Measurements from ENCODE around the gene MTERF4. TPM values are rescaled to one million over a fixed set of nuclear protein-coding genes. Genes with fewer than 3 reads are reported as not detected.

Gene MTERF4
- total and polyA plus RNA-seq, 2 of the 8 experiments (the other 6 are each of a cell fraction or from before 2014, with no cell fraction given), result 25.9 to 28.5 TPM

GRCh38 chr2:241126201-241126611 is 24.1 kb upstream of the MTERF4 start:
- H4K20me1 ChIP-seq (replicated peaks in 1 of 2; ENCODE audit: control insufficient read depth in 1 of 2, insufficient read depth in 2 of 2, low read length in 2 of 2), result peaks cover 0 to 2% of the 10 kb centered on the region in 2 experiments
- no peak overlapping the region for H3K27ac ChIP-seq (ENCODE audit: low read depth, low read length)
- ChIA-PET CTCF (ENCODE audit: partially characterized antibody) (interaction anchor here (1.0 kb wide), 1 partner anchor 124 kb away, joined by 4 read pairs; no protein-coding TSS in a partner anchor), POLR2A (ENCODE audit: partially characterized antibody) (interaction anchor here (0.8 to 1.6 kb wide), 2 partner anchors 14 to 23 kb away, joined by 3 to 5 read pairs; partner anchors contain the start of gene PASK)
- WGBS, 2 experiments (ENCODE audit: extremely low coverage in 1 of 2, insufficient coverage in 1 of 2, insufficient read length in 1 of 2, insufficient replicate concordance in 2 of 2, low coverage in 1 of 2, low lambda C conversion rate in 2 of 2, missing lambda C conversion rate in 1 of 2), result 99% methylated on average over 18 of the region's 21 CpGs; no CpG with 5 or more reads in 1 of the 2 experiments
- H3K4me1 ChIP-seq (replicated peaks in 1 of 4; ENCODE audit: control insufficient read depth in 3 of 4, insufficient read depth in 4 of 4, low read length in 3 of 4), result no peaks in the 10 kb centered on the region
- H3K4ac ChIP-seq (replicated peaks; ENCODE audit: insufficient read length, low read depth, low read length), result no peak overlapping the region
- DNase-seq (ENCODE audit: low read depth in 1 of 2, low spot score in 2 of 2), result no peak
- TF ChIP-seq POLR2AphosphoS5 (IDR thresholded peaks at IDR 0.05; ENCODE audit: low read depth, low read length), result no peak
- no peak for TF ChIP-seq EP300 (IDR thresholded peaks at IDR 0.05; ENCODE audit: borderline replicate concordance in 1 of 2, low read depth in 2 of 2, low read length in 2 of 2)
- no peak for TF ChIP-seq TCF12 (IDR thresholded peaks at IDR 0.05; ENCODE audit: low read depth, low read length)
- no peak for TF ChIP-seq SUZ12 (IDR thresholded peaks at IDR 0.05; ENCODE audit: low read length)
- no peak for TF ChIP-seq BACH1 (IDR thresholded peaks at IDR 0.05; ENCODE audit: low read length)
- TF ChIP-seq POLR2A (IDR thresholded peaks at IDR 0.05; ENCODE audit: control extremely low read depth in 1 of 2, low read depth in 2 of 2, low read length in 2 of 2), result no peak
- no peak for TF ChIP-seq TAF1 (IDR thresholded peaks at IDR 0.05; ENCODE audit: low read depth, low read length)
- TF ChIP-seq CEBPB (IDR thresholded peaks at IDR 0.05; ENCODE audit: low read depth, low read length), result no peak
- TF ChIP-seq SP1 (IDR thresholded peaks at IDR 0.05; ENCODE audit: low read depth, low read length), result no peak
- TF ChIP-seq POU5F1 (IDR thresholded peaks at IDR 0.05; ENCODE audit: low read depth, low read length), result no peak
- TF ChIP-seq RFX5 (IDR thresholded peaks at IDR 0.05; ENCODE audit: borderline replicate concordance, low read depth, low read length), result no peak
- TF ChIP-seq JUND (IDR thresholded peaks at IDR 0.05; ENCODE audit: low read length), result no peak
- TF ChIP-seq ASH2L (IDR thresholded peaks at IDR 0.05; ENCODE audit: low read length), result no peak
- TF ChIP-seq HDAC2 (IDR thresholded peaks at IDR 0.05; ENCODE audit: borderline replicate concordance in 1 of 2, low read depth in 2 of 2, low read length in 2 of 2), result no peak
- no peak for TF ChIP-seq NANOG (IDR thresholded peaks at IDR 0.05; ENCODE audit: insufficient read depth, low read depth, low read length, poor library complexity, severe bottlenecking)
- no peak overlapping the region for H2BK15ac ChIP-seq (ENCODE audit: low read length)
- no peak overlapping the region for H2BK12ac ChIP-seq (ENCODE audit: low read depth, low read length)
- no peak overlapping the region for H2BK120ac ChIP-seq (replicated peaks; ENCODE audit: low read depth, low read length)
- H2BK5ac ChIP-seq (ENCODE audit: low read depth, low read length), result no peak overlapping the region
- H2AK5ac ChIP-seq (ENCODE audit: low read depth, low read length), result no peak overlapping the region
- no peaks in the 10 kb centered on the region for H3K79me2 ChIP-seq (ENCODE audit: control insufficient read depth in 1 of 2, insufficient read depth in 2 of 2, low read length in 2 of 2)
- no peaks in the 10 kb centered on the region for H3K27me3 ChIP-seq (replicated peaks in 1 of 4; ENCODE audit: control insufficient read depth in 3 of 4, extremely low read depth in 1 of 4, insufficient read depth in 3 of 4, low read length in 3 of 4)
- H3K23ac ChIP-seq (ENCODE audit: insufficient read length), result no peak overlapping the region
- no peak overlapping the region for H4K5ac ChIP-seq (ENCODE audit: insufficient read length, low read depth, low read length)
- no peak overlapping the region for H3K4me2 ChIP-seq (ENCODE audit: insufficient read depth in 1 of 2, low read depth in 2 of 2, low read length in 2 of 2)
- no peak overlapping the region for H3K9ac ChIP-seq (replicated peaks in 1 of 4; ENCODE audit: extremely low read depth in 1 of 4, low read depth in 3 of 4, low read length in 3 of 4)
- no peak overlapping the region for H3K18ac ChIP-seq (ENCODE audit: extremely low read depth, low read length)
- no peak overlapping the region for H3K4me3 ChIP-seq (ENCODE audit: extremely low read depth in 1 of 4, insufficient read depth in 2 of 4, low read depth in 3 of 4, low read length in 4 of 4)
- peaks cover 6 to 16% (median 12%) of the 10 kb centered on the region in 4 experiments; a peak in 7 of 8 replicates for H3K36me3 ChIP-seq (ENCODE audit: control insufficient read depth in 2 of 4, insufficient read depth in 4 of 4, low read length in 3 of 4)
- H3K9me3 ChIP-seq (ENCODE audit: insufficient read depth in 2 of 2, low read depth in 1 of 2, low read length in 1 of 2), result no peaks in the 10 kb centered on the region
- H2BK20ac ChIP-seq (ENCODE audit: low read length), result no peak overlapping the region
- H2AFZ ChIP-seq (ENCODE audit: low read length), result no peak overlapping the region
- no peak overlapping the region for H4K8ac ChIP-seq (ENCODE audit: extremely low read depth, insufficient read depth, low read length)
- no peaks in the 10 kb centered on the region for H3K23me2 ChIP-seq (ENCODE audit: low read depth, low read length)
- H3K56ac ChIP-seq (replicated peaks; ENCODE audit: insufficient read length, low read depth, low read length), result no peak overlapping the region
- no peak overlapping the region for H3K14ac ChIP-seq (ENCODE audit: insufficient read length)
- FAIRE-seq, result no peak
- H3K79me1 ChIP-seq (ENCODE audit: low read depth, low read length), result no peaks in the 10 kb centered on the region
- no peak overlapping the region for H4K91ac ChIP-seq (replicated peaks; ENCODE audit: insufficient read length, low read length)

Measured in H1 (cell line).